Natural killer cell (primary cell): Measurements from ENCODE around the gene MON1A. TPM values are rescaled to one million over a fixed set of nuclear protein-coding genes. Genes with fewer than 3 reads are reported as not detected.

Experiments
- ATAC-seq, 3 donors: fragments of 150-1000 bp in 2 of 3; fragments of 200-7000 bp in 1 of 3; cut with Tn5 transposase; 1 replicate in 1 of 3; 2 replicates in 2 of 3; pipeline ENCODE4 v1.10.0; 2021; ENCODE audit warnings: mild to moderate bottlenecking in 2 of 3, moderate library complexity in 2 of 3
- DNase-seq, 2 donors: peaks; one replicate each; pipeline versions ENCODE4 v3.0.0 to v3.0.0-alpha.2; 2013 to 2021; ENCODE audit warnings: mixed read lengths in 1 of 2
- H3K27ac ChIP-seq: one replicate; pipeline ENCODE4 v1.5.1; 2013; ENCODE audit warnings: mild to moderate bottlenecking, low read length
- H3K27me3 ChIP-seq: one replicate; pipeline ENCODE4 v1.6.1; 2013; ENCODE audit warnings: low read length; ENCODE audit not compliant: control insufficient read depth, insufficient read depth
- H3K36me3 ChIP-seq: one replicate; pipeline ENCODE4 v1.6.1; 2013; ENCODE audit warnings: low read length; ENCODE audit not compliant: control insufficient read depth, insufficient read depth
- H3K4me1 ChIP-seq: one replicate; pipeline ENCODE4 v1.6.1; 2013; ENCODE audit warnings: low read length; ENCODE audit not compliant: control insufficient read depth, insufficient read depth
- H3K4me3 ChIP-seq: one replicate; pipeline ENCODE4 v1.5.1; 2013; ENCODE audit warnings: low read length
- H3K9me3 ChIP-seq: one replicate; pipeline ENCODE4 v1.6.1; 2013; ENCODE audit warnings: low read length; ENCODE audit not compliant: control insufficient read depth, insufficient read depth
- H3K27ac Mint-ChIP-seq, 2 donors: one replicate each; pipeline ENCODE4 v1.8.0; 2022; ENCODE audit warnings: mild to moderate bottlenecking in 2 of 2, mixed read lengths in 2 of 2, moderate library complexity in 1 of 2
- H3K27me3 Mint-ChIP-seq, 2 donors: one replicate each; pipeline ENCODE4 v1.8.0; 2022; ENCODE audit warnings: low read depth in 2 of 2, mixed read lengths in 2 of 2
- H3K36me3 Mint-ChIP-seq: one replicate; pipeline ENCODE4 v1.8.0; 2022; ENCODE audit warnings: mixed read lengths
- H3K4me1 Mint-ChIP-seq, 2 donors: one replicate each; pipeline ENCODE4 v1.8.0; 2022; ENCODE audit warnings: mixed read lengths in 2 of 2
- H3K4me3 Mint-ChIP-seq: one replicate; pipeline ENCODE4 v1.8.0; 2022; ENCODE audit warnings: mild to moderate bottlenecking, moderate library complexity, mixed read lengths
- H3K9me3 Mint-ChIP-seq, 2 donors: one replicate each; pipeline ENCODE4 v1.8.0; 2022; ENCODE audit warnings: mixed read lengths in 2 of 2
- CTCF ChIP-seq: fragments of 200-600 bp; IDR thresholded peaks from one replicate; pipeline ENCODE4 v1.8.0; 2022; ENCODE audit warnings: antibody characterized with exemption
- WGBS: methylation state at CpG from one replicate; pipeline ENCODE4 v1.1.7; 2013; ENCODE audit warnings: missing lambda C conversion rate; ENCODE audit not compliant: insufficient coverage; 5-methylcytosine and 5-hydroxymethylcytosine counted together
- intact Hi-C: fragments of 100-400 bp; cut with micrococcal nuclease; formaldehyde crosslinking; loops from one replicate; pipeline ENCODE4 v1.14.2; 2022
- total RNA-seq, 4 donors: library from RNA; stranded (reverse); fragments of 120-200 nt in 1 of 4; gene quantifications; one replicate each; pipeline versions ENCODE4 v1.2.3 to v1.2.4, GENCODE V29; 2013 to 2022

MON1A gene
- total RNA-seq, result 1 to 10 TPM; 3.7 to 8.1 (median 7.9) TPM
- 6.5 TPM for total RNA-seq (2013)

GRCh38 chr3:49929291-49930167, at the start of gene MON1A:
Gene MON1A (minus strand): TSS chr3:49929811. CDS start chr3:49913346, 16,465 bp downstream.
- H3K36me3 ChIP-seq, result no peaks in the 10 kb centered on the region
- H3K9me3 Mint-ChIP-seq, result no peaks in the 10 kb centered on the region
- peak; percentile 95 to 96 (median 96) for ATAC-seq
- peaks cover 21% of the 10 kb centered on the region for H3K4me1 ChIP-seq
- no peaks in the 10 kb centered on the region for H3K9me3 ChIP-seq
- 4% methylated on average over 54 of the region's 56 CpGs for WGBS
- intact Hi-C loops, result loop anchor here (1.0 kb wide), 1 partner anchor 10 kb away; no protein-coding TSS in a partner anchor
- H3K27me3 Mint-ChIP-seq, result no peaks in the 10 kb centered on the region
- H3K27ac ChIP-seq, result peak within 1 kb of the TSS; percentile 66
- H3K4me1 Mint-ChIP-seq, result peaks cover 13 to 29% of the 10 kb centered on the region in 2 donors
- H3K4me3 Mint-ChIP-seq, result peak within 1 kb of the TSS; percentile 81
- H3K27me3 ChIP-seq, result no peaks in the 10 kb centered on the region
- TF ChIP-seq CTCF, result no peak
- peak; percentile 82 to 87 for DNase-seq
- no peaks in the 10 kb centered on the region for H3K36me3 Mint-ChIP-seq
- peak within 1 kb of the TSS; percentile 76 for H3K4me3 ChIP-seq
- H3K27ac Mint-ChIP-seq, result peak within 1 kb of the TSS; percentile 72 to 82

GRCh38 chr3:49976942-49977341, 47.3 kb upstream of the MON1A start:
- 100% methylated on average over 2 of the region's 2 CpGs for WGBS
- no peak overlapping the region for H3K4me3 ChIP-seq
- intact Hi-C loops, result no loop called here
- Mint-ChIP-seq H3K9me3 (no peaks in the 10 kb centered on the region), H3K36me3 (no peaks in the 10 kb centered on the region), H3K27ac (no peak overlapping the region), H3K4me3 (no peak overlapping the region), H3K27me3 (no peaks in the 10 kb centered on the region), H3K4me1 (no peaks in the 10 kb centered on the region)
- no peaks in the 10 kb centered on the region for H3K9me3 ChIP-seq
- no peaks in the 10 kb centered on the region for H3K27me3 ChIP-seq
- no peak for TF ChIP-seq CTCF
- H3K36me3 ChIP-seq, result peaks cover 43% of the 10 kb centered on the region
- H3K27ac ChIP-seq, result no peak overlapping the region
- no peak for ATAC-seq
- H3K4me1 ChIP-seq, result no peaks in the 10 kb centered on the region
- no peak for DNase-seq

- H3K27ac Mint-ChIP-seq, result no peak overlapping the region
- no peaks in the 10 kb centered on the region for H3K27me3 Mint-ChIP-seq
- ATAC-seq (no peak), DNase-seq (no peak)
- 99% methylated on average over 10 of the region's 10 CpGs for WGBS
- Histone ChIP-seq H3K36me3 (peaks cover 44% of the 10 kb centered on the region), H3K27ac (no peak overlapping the region), H3K9me3 (no peaks in the 10 kb centered on the region), H3K4me1 (no peaks in the 10 kb centered on the region), H3K4me3 (no peak overlapping the region), H3K27me3 (no peaks in the 10 kb centered on the region)
- peaks cover 7 to 8% of the 10 kb centered on the region in 2 donors for H3K4me1 Mint-ChIP-seq
- intact Hi-C loops, result no loop called here
- no peak overlapping the region for H3K4me3 Mint-ChIP-seq
- no peaks in the 10 kb centered on the region for H3K9me3 Mint-ChIP-seq
- H3K36me3 Mint-ChIP-seq, result no peaks in the 10 kb centered on the region
- TF ChIP-seq CTCF, result no peak
Measured at GRCh38 chr3:49972656-49973055, 43.0 kb upstream of the MON1A start.
